ENCODE results near the gene HCRTR2.
"Not testable (repeated sequence)": the region's sequence is repeated elsewhere in the genome, so short reads cannot be mapped to it uniquely, and the experiment has no call there.

HCRTR2 gene

GRCh38 chr6:55220961-55221360 is 46.6 kb downstream of the HCRTR2 start:
- no peak for DNase-seq

- DNase-seq, result no peak
Observed at GRCh38 chr6:55227862-55228261, 53.5 kb downstream of the HCRTR2 start.

- DNase-seq, result no peak
Observed at GRCh38 chr6:55239099-55239498, 64.8 kb downstream of the HCRTR2 start.

- DNase-seq, result not testable (repeated sequence)
Observed at GRCh38 chr6:55240975-55241605, 66.8 kb downstream of the HCRTR2 start.

- no peak for DNase-seq
Observed at GRCh38 chr6:55250400-55250799, 76.1 kb downstream of the HCRTR2 start.

GRCh38 chr6:55255113-55255512 is 80.8 kb downstream of the HCRTR2 start:
- no peak for DNase-seq

GRCh38 chr6:55260181-55260580 is 85.9 kb downstream of the HCRTR2 start:
- no peak for DNase-seq

GRCh38 chr6:55265409-55266114 is 91.2 kb downstream of the HCRTR2 start:
- DNase-seq, result no peak

GRCh38 chr6:55266896-55267295 is 92.6 kb downstream of the HCRTR2 start:
- no peak for DNase-seq

GRCh38 chr6:55276745-55277530 is 102.6 kb downstream of the HCRTR2 start:
- DNase-seq, result no peak

GRCh38 chr6:55277646-55278045 is 103.3 kb downstream of the HCRTR2 start:
- DNase-seq, result no peak

GRCh38 chr6:55281215-55281614 is 106.9 kb downstream of the HCRTR2 start:
- DNase-seq, result no peak

GRCh38 chr6:55282115-55282514 is 107.8 kb downstream of the HCRTR2 start:
- DNase-seq, result no peak

- no peak for DNase-seq
Observed at GRCh38 chr6:55286824-55287223, 112.5 kb downstream of the HCRTR2 start.

GRCh38 chr6:55290736-55291135 is 116.4 kb downstream of the HCRTR2 start:
- DNase-seq, result no peak

GRCh38 chr6:55293116-55293515 is 118.8 kb downstream of the HCRTR2 start:
- no peak for DNase-seq

- DNase-seq, result not testable (repeated sequence)
Observed at GRCh38 chr6:55297214-55297613, 122.9 kb downstream of the HCRTR2 start.

GRCh38 chr6:55299286-55299985 is 125.1 kb downstream of the HCRTR2 start:
- DNase-seq, result no peak

GRCh38 chr6:55304747-55305146 is 130.4 kb downstream of the HCRTR2 start:
- DNase-seq, result no peak

- no peak for DNase-seq
Observed at GRCh38 chr6:55319961-55320695, 145.8 kb downstream of the HCRTR2 start.

GRCh38 chr6:55320696-55321086 is 146.4 kb downstream of the HCRTR2 start:
- DNase-seq, result no peak

- no peak for DNase-seq
Observed at GRCh38 chr6:55327169-55327568, 152.9 kb downstream of the HCRTR2 start, which contains the start of gene GFRAL. GFRAL (plus strand) TSS chr6:55327469; CDS start chr6:55327555, 86 bp downstream.

All from activated naive CD4-positive, alpha-beta T cell treated with anti-CD3 and anti-CD28 coated beads, Interleukin-2, amount 50 U/mL, for 16 hours (primary cell).